CD4-positive, alpha-beta T cell treated with Interleukin-4 for 1 hour (primary cell): ENCODE data around the gene MLKL.

Experiments
- DNase-seq, 2 donors: peaks; one replicate each; pipeline ENCODE4 v3.0.0-alpha.2; 2020 to 2022

MLKL gene

DNA sequence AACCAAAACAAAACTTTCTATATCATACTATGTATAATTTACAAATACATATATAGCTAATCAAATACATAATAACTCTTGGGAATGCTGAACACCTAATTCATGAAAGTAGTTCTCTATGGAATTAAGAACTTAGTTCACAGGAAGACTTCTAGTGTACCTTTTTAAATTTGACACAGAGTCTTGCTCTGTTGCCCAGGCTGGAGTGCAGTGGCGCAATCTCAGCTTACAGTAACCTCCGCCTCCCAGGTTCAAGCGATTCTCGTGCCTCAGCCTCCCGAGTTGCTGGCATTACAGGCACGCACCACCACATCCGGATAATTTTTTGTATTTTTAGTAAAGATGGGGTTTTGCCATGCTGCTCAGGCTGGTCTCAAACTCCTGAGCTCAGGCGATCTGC, 58.7 kb downstream of the MLKL start:
- no peak for DNase-seq

DNA sequence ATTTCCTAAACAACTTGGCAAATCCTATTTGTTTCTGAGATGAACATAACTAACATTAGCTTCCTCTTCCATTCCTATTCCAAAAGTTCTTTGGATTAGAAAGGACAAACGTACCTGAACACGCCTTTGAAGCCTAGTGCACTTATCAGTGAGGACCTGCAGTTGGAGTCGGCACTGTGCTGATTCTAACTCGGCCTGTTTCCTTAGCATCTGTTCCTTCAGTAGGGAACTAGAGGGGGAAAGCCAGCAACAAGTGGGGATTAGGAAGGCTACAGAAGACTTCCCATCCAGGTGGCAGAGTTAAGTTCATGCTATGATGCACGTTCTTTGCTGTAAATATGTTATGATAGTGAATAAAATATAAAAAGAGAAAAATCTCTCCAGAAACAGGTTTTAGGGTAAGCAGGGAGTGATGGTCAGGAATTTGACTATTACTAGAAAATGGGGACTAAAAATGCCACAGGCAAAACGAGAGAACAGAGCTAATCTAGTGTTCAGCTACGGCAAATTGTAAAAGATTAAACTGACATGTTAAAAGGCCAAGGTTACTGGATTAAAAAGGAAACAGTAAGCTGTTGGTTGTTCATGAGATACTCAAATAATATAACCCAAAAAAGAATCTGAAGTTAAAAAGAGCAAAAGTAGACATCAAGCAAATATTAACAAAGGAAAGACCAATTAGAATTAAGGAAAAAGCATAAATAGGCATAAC, 62.8 kb downstream of the MLKL start:
- DNase-seq = no peak

DNA sequence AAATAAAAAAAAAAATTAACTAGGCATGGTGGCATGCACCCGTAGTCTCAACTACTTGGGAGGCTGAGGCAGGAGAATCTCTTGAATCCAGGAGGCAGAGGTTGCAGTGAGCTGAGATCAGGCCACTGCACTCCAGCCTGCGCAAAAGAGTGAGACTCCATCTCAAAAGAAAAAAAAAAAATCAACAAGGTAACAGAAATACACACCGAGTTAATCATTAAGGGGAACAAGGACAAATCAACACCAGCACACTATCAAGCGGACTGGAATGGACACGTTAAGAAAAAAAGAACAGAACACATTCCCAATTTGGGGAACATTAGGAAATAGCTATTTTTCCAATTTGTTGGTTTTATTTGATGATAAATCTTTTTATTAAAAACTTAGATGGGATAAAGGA, 65.4 kb downstream of the MLKL start:
- no peak for DNase-seq

DNA sequence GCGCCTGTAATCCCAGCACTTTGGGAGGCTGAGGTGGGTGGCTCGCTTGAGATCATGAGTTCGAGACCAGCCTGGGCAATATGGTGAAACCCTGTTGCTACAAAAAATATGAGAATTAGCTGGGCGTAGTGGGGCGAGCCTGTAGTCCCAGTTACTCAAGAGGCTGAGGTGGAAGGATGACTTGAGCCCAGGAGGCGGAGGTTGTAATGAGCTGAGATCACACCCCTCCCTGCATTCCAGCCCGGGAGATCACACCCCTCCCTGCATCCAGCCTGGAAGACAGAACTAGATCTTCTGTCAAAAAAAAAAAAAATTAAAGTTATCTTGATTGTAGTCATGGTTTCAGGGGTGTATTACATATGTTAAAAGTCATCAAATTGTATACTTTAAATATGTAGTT, 67.0 kb downstream of the MLKL start:
- no peak for DNase-seq

DNA sequence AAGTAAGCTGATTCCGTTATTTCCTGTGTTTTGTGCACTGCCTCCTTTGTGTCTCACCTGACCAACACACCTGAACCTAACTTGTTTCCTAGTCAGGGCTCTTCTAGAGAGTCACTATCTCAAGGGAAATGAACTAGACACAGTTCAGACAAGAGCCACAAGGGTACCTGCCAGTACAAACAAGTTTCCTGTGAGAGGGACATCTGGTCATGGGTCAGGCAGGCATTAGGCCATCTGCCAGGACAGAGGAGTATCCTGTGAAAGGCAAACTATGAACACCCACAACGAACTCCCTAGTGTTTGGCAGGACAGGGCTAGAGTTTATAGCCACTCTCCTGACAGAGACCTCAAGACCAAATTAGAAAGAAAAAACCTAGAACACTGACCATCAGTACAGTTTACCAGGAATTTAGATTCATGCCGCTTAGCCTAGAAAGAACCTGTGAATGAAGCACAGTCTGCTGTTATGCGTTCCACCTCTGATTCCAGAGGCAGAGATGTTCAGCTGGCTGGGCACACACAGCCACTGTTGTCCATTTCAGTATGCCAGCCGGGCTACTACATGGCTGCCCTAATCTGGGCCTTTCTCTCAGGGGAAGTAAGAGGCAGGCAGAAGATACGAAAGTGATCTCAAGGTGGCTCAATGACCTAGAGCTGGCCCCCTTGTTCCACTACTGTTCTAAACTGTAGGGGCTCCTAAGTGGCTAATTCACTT, 73.0 kb downstream of the MLKL start:
- DNase-seq = no peak

DNA sequence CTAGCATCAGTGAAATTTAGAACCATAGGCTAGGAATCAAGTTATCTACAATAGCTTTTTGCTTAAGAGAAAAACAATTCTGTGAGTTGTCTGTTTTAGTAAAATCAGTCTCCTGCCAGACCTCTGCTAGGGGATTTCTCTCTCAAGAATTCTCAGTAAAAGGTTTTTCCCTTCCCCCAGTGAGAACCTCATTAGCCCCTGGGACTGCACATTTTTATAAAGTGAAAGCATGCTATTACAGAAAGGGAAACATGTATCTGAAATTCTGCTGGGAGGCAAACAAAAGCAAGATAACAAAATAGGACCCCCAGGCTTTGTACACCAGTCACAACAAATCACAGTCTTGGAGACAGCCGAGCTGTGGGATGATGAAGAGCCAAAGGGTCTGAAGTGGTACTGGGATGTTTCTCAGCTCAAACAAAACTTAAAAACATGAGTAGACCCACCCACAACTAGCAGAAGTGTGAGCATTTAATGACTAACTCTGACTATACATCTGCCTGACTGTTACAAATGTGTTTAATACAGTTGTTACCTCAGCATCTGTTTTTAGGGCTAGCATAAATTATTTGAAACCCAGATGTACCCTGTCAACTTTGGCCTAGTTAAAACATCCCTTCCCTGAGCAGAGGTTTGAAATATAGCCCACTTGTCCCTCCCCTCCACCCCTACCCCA, 73.8 kb downstream of the MLKL start:
- no peak for DNase-seq

DNA sequence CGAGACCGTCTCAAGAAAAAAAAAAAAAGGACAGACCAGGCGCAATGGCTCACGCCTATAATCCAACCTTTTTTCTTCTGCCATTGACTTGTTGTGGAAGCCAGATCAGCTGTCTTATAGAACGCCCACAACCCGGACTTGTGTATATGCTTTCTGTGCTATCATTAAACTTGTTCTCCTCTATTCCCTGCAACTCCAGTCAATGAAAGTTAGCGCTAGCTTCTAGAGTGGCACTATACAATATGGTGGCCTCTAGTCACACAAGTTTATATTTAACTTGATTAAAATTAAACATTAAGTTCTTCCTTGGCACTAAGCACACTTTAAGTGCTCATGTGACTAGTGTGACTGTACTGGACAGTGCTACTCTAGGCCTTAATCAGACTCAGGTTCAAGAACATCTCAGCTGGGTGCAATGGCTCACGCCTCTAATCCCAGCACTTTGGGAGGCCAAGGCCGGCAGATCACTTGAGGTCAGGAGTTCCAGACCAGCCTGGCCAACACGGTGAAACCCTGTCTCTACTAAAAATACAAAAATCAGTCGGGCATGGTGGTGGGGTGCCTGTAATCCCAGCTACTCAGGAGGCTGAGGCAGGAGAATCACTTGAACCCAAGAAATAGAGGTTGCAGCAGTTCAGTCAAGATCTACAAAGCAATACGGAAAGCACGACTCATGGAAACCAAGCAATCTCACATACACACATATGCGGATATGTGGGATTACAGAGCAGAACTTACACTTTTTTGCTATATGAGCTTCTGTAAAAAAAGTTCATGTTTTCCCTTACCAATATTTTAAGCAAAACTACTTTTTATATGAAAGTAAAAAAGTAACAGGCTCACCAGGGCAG, 74.9 kb downstream of the MLKL start:
- DNase-seq = no peak

DNA sequence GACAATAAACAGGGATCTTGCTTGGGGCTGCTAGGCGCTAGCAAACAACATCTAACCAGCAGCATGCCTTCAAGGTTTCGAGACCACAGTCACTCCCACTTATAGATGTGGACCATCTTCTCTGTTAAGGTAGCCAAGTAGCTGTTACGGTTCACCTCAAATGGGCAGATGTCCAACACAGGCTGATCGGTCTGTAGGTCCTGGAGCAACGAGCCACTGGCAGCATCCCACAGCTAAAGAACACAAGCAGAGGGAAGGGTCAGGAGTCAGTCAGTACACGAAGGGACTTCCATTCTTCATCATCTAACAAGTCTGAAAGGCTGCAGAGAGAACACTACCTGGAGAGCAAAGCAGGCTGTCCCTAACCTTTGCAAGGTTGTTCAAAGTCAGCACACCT, 76.8 kb downstream of the MLKL start:
- no peak for DNase-seq

DNA sequence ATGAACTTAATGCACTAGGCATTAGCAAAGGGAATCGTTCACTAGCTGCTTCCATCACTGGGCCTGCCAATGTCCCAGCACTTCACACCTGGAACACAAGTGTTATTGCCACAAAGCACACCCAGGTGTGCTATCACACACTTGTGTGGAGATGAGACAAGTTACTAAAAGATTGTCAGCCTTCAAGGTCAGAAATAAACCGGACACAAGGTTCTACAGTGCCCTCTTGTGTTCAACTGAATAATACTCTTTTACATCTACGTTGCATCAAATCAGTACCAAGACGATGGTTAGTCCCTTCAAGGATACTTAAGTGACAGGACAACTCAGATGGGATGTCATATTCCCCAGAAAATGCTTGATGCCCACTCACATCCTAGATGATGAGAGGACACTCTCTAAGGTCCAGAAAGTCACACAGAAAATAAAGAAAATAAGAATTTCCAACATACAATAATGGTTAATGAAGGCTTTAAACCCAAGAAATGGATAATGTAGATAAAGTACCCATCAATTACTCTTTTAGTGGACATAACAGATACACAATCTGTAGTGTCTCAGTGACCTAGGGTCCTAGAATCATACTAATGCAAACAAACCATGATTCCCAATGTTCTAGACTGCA, 77.3 kb downstream of the MLKL start:
- DNase-seq = peak in 1 of 2 donors; percentile 69

DNA sequence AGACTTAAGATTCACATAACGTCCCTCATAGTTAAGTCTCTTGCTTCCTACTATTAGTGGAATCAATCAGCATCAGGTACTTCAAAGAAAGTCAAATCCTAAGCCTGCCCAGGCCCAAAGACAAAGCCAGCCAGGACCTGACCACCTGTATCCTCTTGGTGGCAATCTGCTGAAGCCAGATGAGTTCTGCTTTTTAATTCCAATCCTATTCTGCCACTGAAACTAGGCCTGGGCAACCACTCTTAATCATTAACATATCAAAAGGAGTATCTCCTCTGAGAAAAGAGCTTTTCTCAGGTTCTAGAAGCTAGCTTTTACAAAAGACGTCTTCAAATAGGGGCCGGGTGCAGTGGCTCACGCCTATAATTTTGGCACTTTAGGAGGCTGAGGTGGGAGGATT, 78.7 kb downstream of the MLKL start:
- no peak for DNase-seq
